GM18873 (cell line): ENCODE results near the gene DLG1.

ENCODE experiments used
- ATAC-seq: cut with Tn5 transposase; IDR thresholded peaks from one replicate; pipeline ENCODE4 v1.9.1; 2021; ENCODE audit warnings: mild to moderate bottlenecking, moderate library complexity, moderate number of reproducible peaks; ENCODE audit not compliant: unreplicated experiment, low FRiP score

The DLG1 gene

GRCh38 chr3:197188963-197189362 lies 109.4 kb downstream of the DLG1 start:
- no peak for ATAC-seq

GRCh38 chr3:197186887-197187588 lies 111.4 kb downstream of the DLG1 start:
- peak; percentile 57 for ATAC-seq

DNA sequence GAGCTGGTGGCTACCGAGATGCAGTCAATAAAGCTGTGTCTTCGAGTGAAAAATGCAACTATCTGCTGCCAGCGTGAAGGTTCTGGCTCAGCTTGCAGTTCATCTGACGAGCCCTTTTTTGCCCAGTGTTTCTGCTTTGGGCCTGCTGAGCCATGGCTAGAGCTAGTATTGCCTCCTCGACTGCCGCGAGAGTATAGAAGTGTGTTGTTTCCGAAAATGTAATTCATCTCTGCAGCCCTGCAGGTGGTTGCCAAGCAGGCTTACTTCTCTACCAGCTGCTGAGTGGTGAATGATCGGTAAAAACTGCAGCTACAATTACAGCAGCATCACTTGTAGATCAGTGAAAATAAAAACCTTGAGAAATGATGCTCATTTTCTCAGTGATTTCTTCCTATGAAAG lies 114.8 kb downstream of the DLG1 start:
- ATAC-seq: no peak

- ATAC-seq: no peak
Measured at GRCh38 chr3:197181741-197182140, 116.7 kb downstream of the DLG1 start.

DNA sequence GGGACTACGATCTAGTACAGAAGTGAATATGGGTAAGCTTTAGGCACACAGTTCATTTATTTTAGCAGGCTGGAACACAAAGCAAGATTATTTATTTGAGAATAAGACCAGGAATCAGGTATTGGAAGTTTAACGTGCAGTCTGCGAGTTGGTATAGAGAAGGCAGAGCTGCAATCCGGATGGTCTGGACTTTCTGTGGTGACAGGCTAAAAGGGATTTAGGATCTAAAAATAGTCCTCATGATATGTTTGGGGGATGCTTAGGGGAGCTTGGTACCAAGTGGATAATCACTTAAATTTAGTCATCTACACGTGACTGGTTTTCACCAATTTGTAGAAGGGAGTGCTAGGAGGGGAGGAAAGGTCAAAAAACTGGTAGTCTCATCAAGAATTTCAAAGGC lies 119.4 kb downstream of the DLG1 start:
- no peak for ATAC-seq

DNA sequence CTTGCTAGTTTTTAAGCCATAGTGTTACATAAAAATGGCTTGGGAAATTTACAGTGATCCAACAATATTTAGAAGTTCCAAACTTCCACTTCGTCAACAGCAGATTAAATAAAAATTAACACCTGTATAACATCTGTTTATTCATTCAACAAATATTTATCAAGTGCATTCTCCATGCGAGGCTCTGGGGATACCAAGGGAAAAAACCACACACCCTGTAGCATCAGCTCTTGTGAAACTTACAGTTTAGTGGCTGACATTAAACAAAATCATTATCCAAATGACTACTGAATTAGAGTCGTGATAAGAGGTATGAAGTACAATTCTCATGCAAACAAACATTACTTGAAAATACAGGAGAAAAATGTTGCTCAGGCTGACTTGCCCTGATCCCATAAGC lies 122.9 kb downstream of the DLG1 start:
- ATAC-seq: no peak

DNA sequence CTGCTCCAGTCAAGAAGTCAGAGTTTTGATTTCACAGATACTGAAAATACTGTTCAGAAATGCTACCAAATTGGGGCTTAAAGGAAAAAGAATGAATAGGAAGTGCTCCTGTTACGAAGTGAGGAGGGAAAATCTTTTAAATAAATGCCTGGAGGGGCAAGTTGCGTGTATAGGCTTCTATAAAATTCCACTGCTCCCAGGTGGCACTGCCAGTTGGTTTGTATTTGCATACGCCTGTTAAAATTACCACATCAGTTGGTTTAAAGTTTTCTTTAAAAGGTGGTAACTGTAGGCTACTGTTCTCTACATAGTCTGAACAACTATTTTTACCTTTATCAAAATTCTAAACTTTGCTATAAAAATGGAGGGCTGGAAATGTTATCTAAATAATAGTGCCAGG lies 123.5 kb downstream of the DLG1 start:
- no peak for ATAC-seq

DNA sequence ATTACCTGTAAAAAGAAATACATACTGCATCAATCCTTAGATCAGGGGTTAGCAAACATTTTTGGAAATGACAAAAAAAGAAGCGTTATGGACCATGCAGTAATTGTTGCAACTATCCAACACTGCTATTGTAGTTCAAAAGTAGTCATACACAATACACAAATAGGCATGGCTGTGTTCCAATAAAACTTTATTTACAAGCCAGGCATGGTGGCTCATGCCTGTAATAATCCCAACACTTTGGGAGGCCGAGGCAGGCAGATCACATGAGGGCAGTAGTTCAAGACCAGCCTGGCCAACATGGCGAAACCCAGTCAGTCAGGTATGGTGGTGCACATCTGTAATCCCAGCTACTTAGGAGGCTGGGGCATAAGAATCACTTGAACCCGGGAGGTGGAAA lies 124.8 kb downstream of the DLG1 start:
- no peak for ATAC-seq

DNA sequence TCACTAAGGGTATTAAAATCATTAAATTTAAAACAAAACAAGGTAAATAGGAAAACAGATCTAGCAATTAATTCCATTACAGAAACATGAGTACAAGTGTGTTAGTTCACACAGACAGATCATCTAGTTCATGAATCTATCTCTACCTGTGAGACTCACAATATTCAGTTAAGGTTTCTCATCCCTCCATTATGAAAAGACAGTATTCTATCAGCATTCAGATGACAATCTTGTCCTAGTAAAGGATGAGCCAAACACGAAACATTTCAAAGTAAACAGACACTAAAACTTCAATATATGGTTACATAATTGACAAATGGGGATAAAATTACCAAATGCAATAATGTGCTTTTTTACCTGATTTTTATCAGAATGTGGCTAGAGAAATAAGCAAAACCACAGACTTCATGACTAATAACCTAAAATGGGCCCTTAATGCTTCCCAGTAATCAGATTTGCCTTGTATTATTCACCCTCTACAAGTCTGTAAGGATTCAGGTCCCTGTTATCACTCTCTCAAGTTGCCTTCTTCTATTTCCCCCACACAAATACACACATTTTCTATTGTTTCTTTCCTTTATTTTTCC lies 126.8 kb downstream of the DLG1 start:
- ATAC-seq: no peak

GRCh38 chr3:197169028-197169427 lies 129.4 kb downstream of the DLG1 start:
- no peak for ATAC-seq

DNA sequence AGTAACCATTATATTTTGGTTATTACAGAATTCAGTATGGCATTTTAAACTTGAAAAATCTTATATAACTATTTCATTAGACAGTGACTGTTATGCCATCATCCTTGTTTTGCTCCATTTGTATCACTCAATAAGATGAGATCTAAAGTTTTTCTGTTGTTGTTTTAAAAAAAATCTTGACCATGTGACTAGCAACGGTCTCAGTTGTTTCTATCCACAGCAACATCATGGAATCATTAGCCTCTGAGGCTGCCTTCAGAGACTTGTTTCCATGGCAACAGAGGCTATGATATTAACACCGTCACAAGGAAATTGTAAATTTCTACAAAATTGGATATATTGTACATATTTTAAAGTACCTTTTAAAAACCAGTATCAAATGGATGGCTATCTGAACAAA lies 129.8 kb downstream of the DLG1 start:
- no peak for ATAC-seq

DNA sequence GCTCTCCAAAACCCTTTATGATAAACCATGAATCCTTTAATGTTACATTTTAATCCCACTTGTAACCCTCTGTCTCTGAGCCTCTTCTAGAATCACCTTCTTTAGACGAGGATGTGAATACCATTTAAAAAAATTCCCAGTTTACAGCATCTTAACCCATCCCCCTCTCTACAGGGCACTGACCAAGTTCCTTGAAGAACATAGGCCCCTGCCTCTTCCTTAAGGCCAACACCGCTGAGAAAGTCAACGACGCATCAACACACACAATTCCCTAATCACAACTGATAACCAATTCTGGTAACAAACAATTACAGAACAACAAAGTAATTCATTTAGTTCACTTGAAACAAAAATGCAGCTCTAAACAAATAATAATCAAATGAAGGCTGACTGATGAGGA lies 130.3 kb downstream of the DLG1 start:
- no peak for ATAC-seq

DNA sequence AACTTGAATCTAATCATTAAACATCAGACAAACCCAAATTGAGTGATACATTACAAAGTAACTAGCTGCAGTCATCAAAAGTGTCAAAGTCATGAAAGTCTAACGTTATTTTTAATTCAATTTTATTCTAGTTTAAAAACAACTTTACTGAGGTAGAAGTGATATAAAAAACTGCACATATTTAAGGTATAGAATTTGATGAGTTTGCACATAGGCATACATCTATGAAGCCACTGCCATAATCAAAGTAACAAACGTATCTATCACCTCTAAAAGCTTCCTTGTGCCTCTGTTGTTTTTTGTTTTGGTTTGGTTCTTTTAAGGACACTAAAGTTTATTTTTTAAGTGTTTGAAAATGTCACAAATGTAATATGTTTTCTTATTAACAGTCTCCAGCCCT lies 130.9 kb downstream of the DLG1 start:
- no peak for ATAC-seq

DNA sequence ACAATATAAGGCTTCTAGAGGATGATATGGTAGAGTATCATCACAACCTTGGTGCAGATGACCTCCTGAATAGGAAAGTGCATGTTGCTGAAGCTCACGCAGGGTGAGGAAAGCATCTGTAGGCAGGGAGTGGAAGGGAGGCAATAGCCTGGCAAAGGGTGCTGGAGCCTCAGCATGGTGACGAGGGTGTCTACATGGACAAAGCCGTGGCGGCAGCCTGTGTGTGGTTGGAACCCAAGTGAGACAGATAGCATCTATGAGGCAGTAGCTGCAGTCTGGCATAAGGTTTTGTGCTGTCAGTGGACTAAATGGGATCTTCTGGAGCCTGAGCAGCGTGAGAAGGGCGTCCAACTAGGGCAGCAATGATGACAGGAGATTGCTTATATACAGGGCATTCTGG lies 132.5 kb downstream of the DLG1 start:
- ATAC-seq: no peak

- ATAC-seq: no peak
Measured at GRCh38 chr3:197155046-197155445, 143.4 kb downstream of the DLG1 start.

GRCh38 chr3:197151580-197151979 lies 146.8 kb downstream of the DLG1 start:
- no peak for ATAC-seq

- ATAC-seq: no peak
Measured at GRCh38 chr3:197149528-197149927, 148.9 kb downstream of the DLG1 start.

DNA sequence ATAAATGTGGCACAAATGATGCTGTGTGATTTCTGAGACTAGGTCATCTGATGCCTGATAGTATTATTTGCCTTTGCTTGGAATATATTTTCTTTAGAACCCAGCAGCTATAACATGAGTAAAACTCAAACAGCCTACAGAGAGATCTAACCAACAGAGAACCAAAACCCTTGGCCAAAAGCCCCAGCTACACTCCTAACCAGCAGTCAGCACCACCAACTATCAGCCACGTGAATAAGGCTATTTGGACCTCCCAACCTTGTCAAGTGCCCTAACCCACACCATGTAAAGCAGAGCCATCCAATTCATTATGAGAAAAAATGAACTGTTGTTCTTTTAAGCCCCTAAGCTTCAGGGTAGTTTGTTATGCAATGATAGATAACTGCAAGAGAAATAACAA lies 154.2 kb downstream of the DLG1 start:
- no peak for ATAC-seq

GRCh38 chr3:197139586-197139985 lies 158.8 kb downstream of the DLG1 start:
- no peak for ATAC-seq

GRCh38 chr3:197137751-197138150 lies 160.7 kb downstream of the DLG1 start:
- no peak for ATAC-seq

GRCh38 chr3:197136744-197137143 lies 161.7 kb downstream of the DLG1 start:
- ATAC-seq: no peak

GRCh38 chr3:197135212-197135611 lies 163.2 kb downstream of the DLG1 start:
- no peak for ATAC-seq
